Endothelial cell of umbilical vein (primary cell): Measurements from ENCODE around the gene DUSP10. TPM values are rescaled to one million over a fixed set of nuclear protein-coding genes. Genes with fewer than 3 reads are reported as not detected.

Experiments used
- BruUV-seq: library from RNA; stranded (reverse); fragments of 400-500 nt; replicated peaks from 2 replicates; lab custom pipeline; 2021; lab: Mats Ljungman, UMichigan
- CTCF ChIA-PET: fragments of 300-600, 350-600 bp; sonication (Branson Sonifier 250); formaldehyde crosslinking; loops from one replicate; lab custom pipeline; 2021; ENCODE audit warnings: antibody characterized with exemption, inconsistent platforms; lab: Charles Lee
- POLR2A ChIA-PET: fragments of 300-600, 350-600 bp; sonication (Branson Sonifier 250); formaldehyde crosslinking; loops from one replicate; lab custom pipeline; 2021; ENCODE audit warnings: antibody characterized with exemption, inconsistent platforms; lab: Charles Lee
- DNase-seq: peaks from one replicate; pipeline ENCODE4 v3.0.0-alpha.2; 2011; ENCODE audit warnings: low read depth, low spot score
- FAIRE-seq: peaks from 2 replicates; lab custom pipeline; 2011; peaks lifted over from hg19 to GRCh38; lab: Jason Lieb, UNC
- H2AFZ ChIP-seq: 2 replicates; pipeline ENCODE4 v1.6.0; 2012; ENCODE audit warnings: low read depth, low read length, control low read depth, inconsistent platforms
- H3K27ac ChIP-seq: 2 replicates; pipeline ENCODE4 v1.5.1; 2011; ENCODE audit warnings: low read depth, mild to moderate bottlenecking, control low read depth, low read length, moderate library complexity; ENCODE audit not compliant: insufficient read depth
- H3K27me3 ChIP-seq, 2 experiments: 2 replicates each; pipeline versions ENCODE4 v1.6.0 to v1.6.1; 2011; ENCODE audit warnings: low read length in 2 of 2, mixed read lengths in 1 of 2; ENCODE audit not compliant: control insufficient read depth in 2 of 2, insufficient read depth in 2 of 2
- H3K36me3 ChIP-seq, 2 experiments: 2 replicates in 1 of 2; 3 replicates in 1 of 2; pipeline ENCODE4 v1.5.1; 2011; ENCODE audit warnings: low read length in 2 of 2, mild to moderate bottlenecking in 1 of 2, moderate library complexity in 1 of 2; ENCODE audit not compliant: control insufficient read depth in 2 of 2, insufficient read depth in 2 of 2; ENCODE audit errors: extremely low read depth in 1 of 2
- H3K4me1 ChIP-seq: 3 replicates; pipeline ENCODE4 v1.5.1; 2011; ENCODE audit warnings: mild to moderate bottlenecking, low read length; ENCODE audit not compliant: control insufficient read depth, insufficient read depth; ENCODE audit errors: extremely low read depth
- H3K4me2 ChIP-seq: 2 replicates; pipeline ENCODE4 v1.6.1; 2011; ENCODE audit warnings: low read length, control low read depth, mixed read lengths; ENCODE audit not compliant: insufficient read depth
- H3K4me3 ChIP-seq, 3 experiments: fragments of 200-600 bp in 1 of 3; sonication (generic), shearing (Covaris generic) in 1 of 3; replicated peaks in 1 of 3; 2 replicates each; pipeline ENCODE4 v1.5.1; 2011 to 2016; ENCODE audit warnings: control low read depth in 3 of 3, low read length in 3 of 3, mild to moderate bottlenecking in 2 of 3, inconsistent platforms in 1 of 3, low read depth in 1 of 3, moderate library complexity in 1 of 3; ENCODE audit not compliant: insufficient read depth in 1 of 3
- H3K79me2 ChIP-seq: 2 replicates; pipeline ENCODE4 v1.6.0; 2012; ENCODE audit warnings: low read length, inconsistent platforms; ENCODE audit not compliant: control insufficient read depth, insufficient read depth
- H3K9ac ChIP-seq: replicated peaks from 2 replicates; pipeline ENCODE3; 2011; ENCODE audit warnings: low read length, control low read depth; ENCODE audit not compliant: insufficient read depth; ENCODE audit errors: extremely low read depth
- H3K9me1 ChIP-seq: replicated peaks from 3 replicates; pipeline ENCODE4 v1.6.0; 2011; ENCODE audit warnings: mild to moderate bottlenecking, low read length; ENCODE audit not compliant: control insufficient read depth, insufficient read depth; ENCODE audit errors: extremely low read depth
- H3K9me3 ChIP-seq: replicated peaks from 2 replicates; pipeline ENCODE4 v1.5.1; 2012; ENCODE audit warnings: low read length, inconsistent platforms; ENCODE audit not compliant: control insufficient read depth, insufficient read depth
- H4K20me1 ChIP-seq: replicated peaks from 2 replicates; pipeline ENCODE3; 2011; ENCODE audit warnings: mild to moderate bottlenecking, low read length; ENCODE audit not compliant: control insufficient read depth, insufficient read depth; ENCODE audit errors: extremely low read depth
- CTCF ChIP-seq, 2 donors: IDR thresholded peaks; 1 replicate in 1 of 2; 2 replicates in 1 of 2; pipeline ENCODE4 v1.5.1; 2011; ENCODE audit warnings: low read length in 2 of 2, mild to moderate bottlenecking in 2 of 2, moderate library complexity in 2 of 2, control low read depth in 1 of 2, inconsistent platforms in 1 of 2, low read depth in 1 of 2; ENCODE audit not compliant: insufficient read depth in 1 of 2; ENCODE audit errors: extremely low read depth in 1 of 2
- EZH2 ChIP-seq: IDR thresholded peaks from 2 replicates; pipeline ENCODE4 v1.6.1; 2012; ENCODE audit warnings: borderline replicate concordance, low read depth, mild to moderate bottlenecking, moderate library complexity, low read length, inconsistent platforms; ENCODE audit not compliant: severe bottlenecking
- FOS ChIP-seq: IDR thresholded peaks from 2 replicates; pipeline ENCODE4 v1.6.1; 2011; ENCODE audit warnings: mild to moderate bottlenecking, low read length, moderate library complexity, borderline replicate concordance; ENCODE audit not compliant: insufficient read depth
- GATA2 ChIP-seq: IDR thresholded peaks from 2 replicates; pipeline ENCODE4 v1.7.0; 2011; ENCODE audit warnings: low read depth, mild to moderate bottlenecking, moderate library complexity, mixed read lengths, low read length; ENCODE audit not compliant: insufficient read length, insufficient read depth
- JUN ChIP-seq: IDR thresholded peaks from 2 replicates; pipeline ENCODE4 v1.6.1; 2011; ENCODE audit warnings: borderline replicate concordance, low read depth; ENCODE audit not compliant: insufficient read length, insufficient read depth
- MAX ChIP-seq: IDR thresholded peaks from 2 replicates; pipeline ENCODE4 v1.6.1; 2011; ENCODE audit not compliant: insufficient read depth, insufficient read length
- MYC ChIP-seq: IDR thresholded peaks from one replicate; pipeline ENCODE4 v1.6.1; 2011; ENCODE audit warnings: mild to moderate bottlenecking, low read depth, low read length
- POLR2A ChIP-seq: IDR thresholded peaks from 2 replicates; pipeline ENCODE4 v1.6.1; 2012; ENCODE audit warnings: low read depth, mild to moderate bottlenecking, control low read depth, low read length
- POLR2AphosphoS5 ChIP-seq: IDR thresholded peaks from 2 replicates; pipeline ENCODE4 v1.6.1; 2012; ENCODE audit warnings: low read depth, mild to moderate bottlenecking, control low read depth, low read length, moderate library complexity; ENCODE audit not compliant: insufficient read depth
- dilution Hi-C: fragments of 300-500 bp; cut with MboI; formaldehyde crosslinking; loops from one replicate; pipeline ENCODE4 v1.15.0; 2019; ENCODE audit warnings: low sequenced_read_pairs; ENCODE audit not compliant: extremely low pct_ligation_motif_present
- intact Hi-C: fragments of 100-400 bp; cut with micrococcal nuclease; formaldehyde crosslinking; loops from one replicate; pipeline ENCODE4 v1.10.0; 2022
- polyA plus RNA-seq, 4 experiments: library from polyadenylated mRNA; depleted of rRNA in 3 of 4; stranded (reverse) in 3 of 4; unstranded in 1 of 4; fragments of >200 nt; gene quantifications; 2 replicates each; pipeline versions ENCODE4 v1.2.1 to v1.2.3, GENCODE V29; 2011 to 2012; ENCODE audit warnings: missing spikeins in 1 of 4
- total RNA-seq: library from RNA; stranded (reverse); gene quantifications from 2 replicates; pipeline ENCODE4 v1.2.3, GENCODE V29; 2021

Gene DUSP10
- total and polyA plus RNA-seq, 2 donors (not counting 3 experiments of a cell fraction or from before 2014, with no cell fraction given): 1.6 to 1.9 TPM

GRCh38 chr1:221680085-221680484 is 61.8 kb downstream of the DUSP10 start:
- H3K36me3 ChIP-seq: no peaks in the 10 kb centered on the region
- FAIRE-seq (no peak), DNase-seq (no peak)
- BruUV-seq: no TSS peak
- peaks cover 12 to 44% of the 10 kb centered on the region in 2 experiments for H3K27me3 ChIP-seq
- POLR2A ChIA-PET: no interaction called here
- no peaks in the 10 kb centered on the region for H3K9me3 ChIP-seq
- TF ChIP-seq FOS: no peak
- dilution Hi-C loops: no loop called here
- no peak overlapping the region for H3K27ac ChIP-seq
- H3K9me1 ChIP-seq: no peaks in the 10 kb centered on the region
- intact Hi-C loops: no loop called here
- no peak overlapping the region for H3K4me3 ChIP-seq
- no peak overlapping the region for H2AFZ ChIP-seq
- no peak overlapping the region for H3K9ac ChIP-seq
- no peaks in the 10 kb centered on the region for H3K79me2 ChIP-seq
- CTCF ChIA-PET: interaction anchor here (1.2 kb wide), 1 partner anchor 11 kb away, joined by 3 read pairs; no protein-coding TSS in a partner anchor
- H3K4me1 ChIP-seq: no peaks in the 10 kb centered on the region
- no peak overlapping the region for H3K4me2 ChIP-seq
- no peaks in the 10 kb centered on the region for H4K20me1 ChIP-seq

GRCh38 chr1:221678014-221678413 is 63.9 kb downstream of the DUSP10 start:
- POLR2A ChIA-PET: no interaction called here
- Histone ChIP-seq H3K27me3 (peaks cover 26 to 58% of the 10 kb centered on the region in 2 experiments), H4K20me1 (no peaks in the 10 kb centered on the region), H3K4me1 (no peaks in the 10 kb centered on the region), H3K9me1 (no peaks in the 10 kb centered on the region), H3K4me3 (no peak overlapping the region), H2AFZ (no peak overlapping the region), H3K79me2 (no peaks in the 10 kb centered on the region), H3K27ac (no peak overlapping the region), H3K9me3 (no peaks in the 10 kb centered on the region), H3K9ac (no peak overlapping the region), H3K4me2 (no peak overlapping the region), H3K36me3 (no peaks in the 10 kb centered on the region)
- DNase-seq (no peak), FAIRE-seq (no peak)
- no TSS peak for BruUV-seq
- CTCF ChIA-PET: interaction anchor here (1.4 kb wide), 1 partner anchor 331 kb away, joined by 3 read pairs; no protein-coding TSS in a partner anchor
- intact Hi-C loops (no loop called here), dilution Hi-C loops (no loop called here)
- TF ChIP-seq JUN (no peak), EZH2 (no peak), CTCF (IDR thresholded peaks at IDR 0.05; ENCODE audit: extremely low read depth in 1 of 2, insufficient read depth in 1 of 2, low read depth in 1 of 2, low read length in 2 of 2) (no peak), MAX (no peak), MYC (no peak), POLR2AphosphoS5 (no peak), FOS (no peak), POLR2A (no peak), GATA2 (no peak)
